Endothelial cell (in vitro differentiated cells): ENCODE results near the gene GPRIN2. TPM values are rescaled to one million over a fixed set of nuclear protein-coding genes. Genes with fewer than 3 reads are reported as not detected.

ENCODE experiments used
- DNase-seq: peaks from one replicate; pipeline ENCODE4 v3.0.0; 2021; ENCODE audit warnings: low spot score
- H3K27ac Mint-ChIP-seq: one replicate; pipeline ENCODE4 v1.8.0; 2021; ENCODE audit warnings: mixed read lengths, inconsistent platforms; ENCODE audit not compliant: unreplicated experiment
- H3K27me3 Mint-ChIP-seq: one replicate; pipeline ENCODE4 v1.8.0; 2021; ENCODE audit warnings: mild to moderate bottlenecking, moderate library complexity, mixed read lengths, inconsistent platforms; ENCODE audit not compliant: unreplicated experiment
- H3K36me3 Mint-ChIP-seq: one replicate; pipeline ENCODE4 v1.8.0; 2021; ENCODE audit warnings: mild to moderate bottlenecking, low read depth, mixed read lengths, inconsistent platforms; ENCODE audit not compliant: unreplicated experiment
- H3K4me1 Mint-ChIP-seq: one replicate; pipeline ENCODE4 v1.8.0; 2021; ENCODE audit warnings: mild to moderate bottlenecking, mixed read lengths, inconsistent platforms; ENCODE audit not compliant: unreplicated experiment
- H3K4me3 Mint-ChIP-seq: one replicate; pipeline ENCODE4 v1.8.0; 2021; ENCODE audit warnings: mild to moderate bottlenecking, mixed read lengths, inconsistent platforms; ENCODE audit not compliant: unreplicated experiment
- H3K9me3 Mint-ChIP-seq: one replicate; pipeline ENCODE4 v1.8.0; 2021; ENCODE audit warnings: mixed read lengths, inconsistent platforms; ENCODE audit not compliant: unreplicated experiment
- CTCF ChIP-seq: fragments of 200-600 bp; sonication (generic); IDR thresholded peaks from one replicate; pipeline ENCODE4 v1.5.0; 2021; ENCODE audit warnings: antibody characterized with exemption; ENCODE audit not compliant: unreplicated experiment
- total RNA-seq: library from RNA; stranded (reverse); fragmentation: NEBNext Ultra II Directional; extraction: Animal tissue kit (Norgen Biotek cat#: 25700); gene quantifications from one replicate; pipeline ENCODE4 v1.2.1, GENCODE V29; 2021; ENCODE audit not compliant: unreplicated experiment

Gene GPRIN2
- total RNA-seq, 1 donor from 2014 or later: 0.31 TPM

- Mint-ChIP-seq H3K9me3 (no peaks in the 10 kb centered on the region), H3K27ac (no peak overlapping the region), H3K27me3 (peaks cover 4% of the 10 kb centered on the region), H3K4me3 (no peak overlapping the region), H3K36me3 (no peaks in the 10 kb centered on the region), H3K4me1 (no peaks in the 10 kb centered on the region)
- no peak for TF ChIP-seq CTCF
- DNase-seq: peak; percentile 5
Observed at GRCh38 chr10:46550076-46550790, 6.2 kb downstream of the GPRIN2 start.

GRCh38 chr10:46549171-46550075, 7.0 kb downstream of the GPRIN2 start:
- Mint-ChIP-seq H3K9me3 (no peaks in the 10 kb centered on the region), H3K4me1 (no peaks in the 10 kb centered on the region), H3K36me3 (no peaks in the 10 kb centered on the region), H3K4me3 (no peak overlapping the region), H3K27me3 (peaks cover 6% of the 10 kb centered on the region), H3K27ac (no peak overlapping the region)
- TF ChIP-seq CTCF: no peak
- no peak for DNase-seq

- no peak overlapping the region for H3K4me3 Mint-ChIP-seq
- H3K27ac Mint-ChIP-seq: no peak overlapping the region
- TF ChIP-seq CTCF: no peak
Observed at GRCh38 chr10:46548498-46549090, 7.9 kb downstream of the GPRIN2 start.

GRCh38 chr10:46547541-46548497, 8.6 kb downstream of the GPRIN2 start:
- Mint-ChIP-seq H3K4me1 (no peaks in the 10 kb centered on the region), H3K4me3 (no peak overlapping the region), H3K27ac (no peak overlapping the region), H3K27me3 (peaks cover 9% of the 10 kb centered on the region), H3K9me3 (no peaks in the 10 kb centered on the region), H3K36me3 (no peaks in the 10 kb centered on the region)
- peak; percentile 2 for DNase-seq
- TF ChIP-seq CTCF: no peak

More at GRCh38 chr10:46548498-46549090, 7.9 kb downstream of the GPRIN2 start:
- DNase-seq: no peak
- Mint-ChIP-seq H3K36me3 (no peaks in the 10 kb centered on the region), H3K27me3 (peaks cover 6% of the 10 kb centered on the region), H3K4me1 (no peaks in the 10 kb centered on the region), H3K9me3 (no peaks in the 10 kb centered on the region)
